Activated naive CD4-positive, alpha-beta T cell treated with anti-CD3 and anti-CD28 coated beads, Interleukin-2, amount 10 ng/mL, durations not matched to agents 7 days and 5 days (primary cell): ENCODE measurements around the gene GRIA1.
A peak's percentile ranks its signal among the peaks of the same experiment; 100 is the strongest.

Experiments used
- CTCF ChIA-PET: fragments of 350-600 bp; sonication (Branson Sonifier 250); formaldehyde crosslinking; loops from one replicate; lab custom pipeline; 2021; ENCODE audit warnings: antibody characterized with exemption; lab: Charles Lee
- DNase-seq: peaks from one replicate; pipeline ENCODE4 v3.0.0-alpha.2; 2020
- H3K27ac Mint-ChIP-seq: one replicate; pipeline ENCODE4 v1.8.0; 2021; ENCODE audit warnings: mild to moderate bottlenecking, moderate library complexity, mixed read lengths
- H3K27me3 Mint-ChIP-seq: one replicate; pipeline ENCODE4 v1.8.0; 2021; ENCODE audit warnings: mild to moderate bottlenecking, mixed read lengths
- H3K36me3 Mint-ChIP-seq: one replicate; pipeline ENCODE4 v1.8.0; 2021; ENCODE audit warnings: mixed read lengths
- H3K4me1 Mint-ChIP-seq: one replicate; pipeline ENCODE4 v1.8.0; 2021; ENCODE audit warnings: mixed read lengths
- H3K4me3 Mint-ChIP-seq: one replicate; pipeline ENCODE4 v1.8.0; 2021; ENCODE audit warnings: mild to moderate bottlenecking, moderate library complexity, mixed read lengths
- H3K9me3 Mint-ChIP-seq: one replicate; pipeline ENCODE4 v1.8.0; 2021; ENCODE audit warnings: mixed read lengths

GRIA1 gene

GRCh38 chr5:153658606-153659005 lies 168.1 kb downstream of the GRIA1 start:
- Mint-ChIP-seq H3K9me3 (no peaks in the 10 kb centered on the region), H3K4me1 (no peaks in the 10 kb centered on the region), H3K36me3 (no peaks in the 10 kb centered on the region), H3K27ac (no peak overlapping the region), H3K27me3 (no peaks in the 10 kb centered on the region), H3K4me3 (no peak overlapping the region)
- CTCF ChIA-PET, result interaction anchor here (0.7 kb wide), 1 partner anchor 19 kb away, joined by 5 read pairs; no protein-coding TSS in a partner anchor
- no peak for DNase-seq

DNA sequence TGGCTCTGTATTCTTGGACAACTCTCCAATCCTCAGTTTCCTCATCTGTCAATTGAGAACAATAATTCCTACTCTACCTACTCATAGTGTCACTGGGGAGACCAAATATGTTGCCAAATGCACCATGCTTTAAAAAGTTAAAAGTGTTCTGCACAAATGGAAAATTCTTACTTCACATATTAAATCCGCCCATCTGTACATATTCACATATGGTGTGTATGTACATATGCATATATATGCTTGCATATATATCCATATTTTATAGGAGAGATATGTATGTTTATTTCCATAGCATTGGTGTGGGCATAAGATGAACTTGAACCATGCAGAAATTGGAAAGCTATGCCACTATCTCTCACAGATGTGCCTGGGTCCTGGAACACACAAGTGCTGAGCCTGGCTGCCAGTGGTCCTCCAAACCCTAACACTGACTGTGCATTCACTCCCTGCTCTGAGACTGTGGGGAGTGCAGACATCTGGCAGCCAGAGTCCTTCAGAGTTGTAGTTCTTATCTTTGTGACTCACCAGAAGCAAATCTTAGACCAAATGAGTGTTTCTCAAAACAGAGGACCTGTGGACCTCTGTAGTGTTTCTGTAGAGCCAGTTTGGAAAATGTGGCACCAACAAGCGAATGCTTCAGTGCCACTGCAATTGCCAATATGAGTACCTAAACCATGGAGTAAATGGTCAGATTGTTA lies 168.7 kb downstream of the GRIA1 start:
- Mint-ChIP-seq H3K9me3 (no peaks in the 10 kb centered on the region), H3K4me3 (no peak overlapping the region), H3K36me3 (no peaks in the 10 kb centered on the region), H3K4me1 (no peaks in the 10 kb centered on the region), H3K27ac (no peak overlapping the region), H3K27me3 (no peaks in the 10 kb centered on the region)
- CTCF ChIA-PET, result no interaction called here
- no peak for DNase-seq

- no peak for DNase-seq
- H3K4me1 Mint-ChIP-seq, result no peaks in the 10 kb centered on the region
- H3K36me3 Mint-ChIP-seq, result no peaks in the 10 kb centered on the region
- no peaks in the 10 kb centered on the region for H3K27me3 Mint-ChIP-seq
- CTCF ChIA-PET, result no interaction called here
- no peak overlapping the region for H3K27ac Mint-ChIP-seq
- H3K4me3 Mint-ChIP-seq, result no peak overlapping the region
- no peaks in the 10 kb centered on the region for H3K9me3 Mint-ChIP-seq
Observed at GRCh38 chr5:153660919-153661318, 170.4 kb downstream of the GRIA1 start.

DNA sequence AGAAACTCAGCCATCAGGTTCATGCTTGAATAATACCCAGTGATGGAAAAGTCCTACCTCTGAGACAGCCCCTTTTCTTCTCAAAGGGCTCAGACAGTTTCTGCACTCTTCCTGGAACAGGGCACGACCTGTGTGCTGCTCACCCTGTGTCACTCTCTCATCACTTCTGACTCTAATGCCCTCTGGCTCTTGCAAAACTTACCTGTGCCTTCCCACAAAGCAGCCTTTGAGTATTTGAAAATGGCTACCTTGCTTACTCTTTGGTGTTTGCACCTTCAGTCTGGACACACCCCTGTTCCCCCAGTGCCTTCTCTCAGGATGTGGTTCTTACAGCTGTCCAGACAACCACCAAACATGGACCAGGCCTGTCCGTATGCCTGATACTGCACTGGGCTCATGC lies 171.4 kb downstream of the GRIA1 start:
- no peaks in the 10 kb centered on the region for H3K36me3 Mint-ChIP-seq
- no peak for DNase-seq
- no peak overlapping the region for H3K4me3 Mint-ChIP-seq
- H3K9me3 Mint-ChIP-seq, result no peaks in the 10 kb centered on the region
- no peaks in the 10 kb centered on the region for H3K27me3 Mint-ChIP-seq
- CTCF ChIA-PET, result no interaction called here
- no peaks in the 10 kb centered on the region for H3K4me1 Mint-ChIP-seq
- H3K27ac Mint-ChIP-seq, result no peak overlapping the region

DNA sequence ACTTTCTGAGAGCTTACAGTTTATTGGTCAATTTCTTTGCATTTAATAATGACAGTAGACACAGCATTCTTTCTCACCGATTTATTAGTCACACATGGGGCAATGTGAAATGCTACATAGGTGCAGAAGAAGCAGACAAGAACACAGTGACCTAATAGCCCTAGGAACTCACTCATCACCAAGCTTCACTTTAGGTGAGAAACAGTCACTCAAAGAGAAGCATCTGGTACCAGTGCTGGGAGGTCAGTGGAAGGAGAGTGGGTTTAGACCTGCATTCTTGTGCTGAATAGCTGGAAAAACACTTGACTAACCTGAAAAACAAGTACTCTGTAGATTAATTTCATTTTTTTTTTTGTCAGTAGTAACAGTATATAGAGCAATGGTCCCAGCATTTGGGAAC lies 179.6 kb downstream of the GRIA1 start:
- Mint-ChIP-seq H3K4me3 (no peak overlapping the region), H3K27me3 (no peaks in the 10 kb centered on the region), H3K9me3 (no peaks in the 10 kb centered on the region), H3K36me3 (no peaks in the 10 kb centered on the region), H3K27ac (no peak overlapping the region), H3K4me1 (no peaks in the 10 kb centered on the region)
- CTCF ChIA-PET, result interaction anchor here (0.6 kb wide), 1 partner anchor 68 kb away, joined by 4 read pairs; no protein-coding TSS in a partner anchor
- no peak for DNase-seq

DNA sequence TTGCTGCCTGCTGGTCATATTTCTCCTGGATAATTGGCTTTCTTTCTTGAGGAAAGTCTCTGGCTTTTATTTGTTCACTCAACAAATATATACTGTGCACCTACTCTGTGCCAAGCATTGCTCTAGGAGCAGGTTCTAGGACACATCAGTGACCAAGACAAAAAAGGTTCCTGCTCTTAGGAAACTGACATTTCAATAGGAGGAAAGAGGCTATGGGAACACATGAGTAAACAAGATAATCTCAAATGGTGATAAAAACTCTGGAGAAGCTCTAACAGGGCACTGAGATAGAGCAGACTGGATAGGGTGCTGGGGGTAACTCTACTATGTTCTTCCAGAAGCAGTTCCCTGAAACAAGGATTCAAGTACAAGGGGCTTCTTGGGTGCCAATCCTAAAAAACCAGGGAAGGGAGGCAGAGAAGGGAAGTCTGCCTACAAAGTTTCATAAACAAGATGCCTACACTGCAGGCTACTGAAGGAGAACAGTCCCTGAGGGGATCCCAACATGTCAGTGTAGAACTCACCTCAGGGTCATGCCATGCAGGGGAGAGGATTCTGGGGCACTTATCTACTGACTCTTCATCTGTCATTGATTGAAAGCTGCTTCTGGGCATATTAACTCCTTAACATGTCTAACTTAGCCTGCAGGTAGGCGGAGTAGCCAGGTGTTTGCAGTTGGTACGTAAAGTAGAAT lies 181.3 kb downstream of the GRIA1 start:
- H3K4me3 Mint-ChIP-seq, result no peak overlapping the region

GRCh38 chr5:153672347-153673090 lies 182.0 kb downstream of the GRIA1 start:
- Mint-ChIP-seq H3K4me1 (no peaks in the 10 kb centered on the region), H3K4me3 (no peak overlapping the region), H3K27me3 (no peaks in the 10 kb centered on the region), H3K27ac (no peak overlapping the region), H3K9me3 (no peaks in the 10 kb centered on the region), H3K36me3 (no peaks in the 10 kb centered on the region)
- DNase-seq, result no peak
- CTCF ChIA-PET, result no interaction called here

More for the DNA sequence above, 181.3 kb downstream of the GRIA1 start:
- DNase-seq, result no peak
- Mint-ChIP-seq H3K4me1 (no peaks in the 10 kb centered on the region), H3K9me3 (no peaks in the 10 kb centered on the region), H3K36me3 (no peaks in the 10 kb centered on the region), H3K27me3 (no peaks in the 10 kb centered on the region), H3K27ac (no peak overlapping the region)
- CTCF ChIA-PET, result no interaction called here

- DNase-seq, result no peak
- Mint-ChIP-seq H3K36me3 (no peaks in the 10 kb centered on the region), H3K4me1 (no peaks in the 10 kb centered on the region), H3K9me3 (no peaks in the 10 kb centered on the region), H3K4me3 (no peak overlapping the region), H3K27ac (no peak overlapping the region), H3K27me3 (no peaks in the 10 kb centered on the region)
- CTCF ChIA-PET, result no interaction called here
Observed at GRCh38 chr5:153674356-153674755, 183.9 kb downstream of the GRIA1 start.

GRCh38 chr5:153676406-153676805 lies 185.9 kb downstream of the GRIA1 start:
- CTCF ChIA-PET, result interaction anchor here (0.6 kb wide), 1 partner anchor 1813 kb away, joined by 3 read pairs; no protein-coding TSS in a partner anchor
- Mint-ChIP-seq H3K27ac (no peak overlapping the region), H3K4me1 (no peaks in the 10 kb centered on the region), H3K27me3 (no peaks in the 10 kb centered on the region), H3K9me3 (no peaks in the 10 kb centered on the region), H3K36me3 (no peaks in the 10 kb centered on the region), H3K4me3 (no peak overlapping the region)
- DNase-seq, result no peak

- H3K27ac Mint-ChIP-seq, result no peak overlapping the region
- no peak overlapping the region for H3K4me3 Mint-ChIP-seq
- DNase-seq, result no peak
- CTCF ChIA-PET, result interaction anchor here (0.6 kb wide), 1 partner anchor 1814 kb away, joined by 3 read pairs; no protein-coding TSS in a partner anchor
- no peaks in the 10 kb centered on the region for H3K9me3 Mint-ChIP-seq
- no peaks in the 10 kb centered on the region for H3K27me3 Mint-ChIP-seq
- H3K36me3 Mint-ChIP-seq, result no peaks in the 10 kb centered on the region
- no peaks in the 10 kb centered on the region for H3K4me1 Mint-ChIP-seq
Observed at GRCh38 chr5:153676821-153677220, 186.4 kb downstream of the GRIA1 start.

DNA sequence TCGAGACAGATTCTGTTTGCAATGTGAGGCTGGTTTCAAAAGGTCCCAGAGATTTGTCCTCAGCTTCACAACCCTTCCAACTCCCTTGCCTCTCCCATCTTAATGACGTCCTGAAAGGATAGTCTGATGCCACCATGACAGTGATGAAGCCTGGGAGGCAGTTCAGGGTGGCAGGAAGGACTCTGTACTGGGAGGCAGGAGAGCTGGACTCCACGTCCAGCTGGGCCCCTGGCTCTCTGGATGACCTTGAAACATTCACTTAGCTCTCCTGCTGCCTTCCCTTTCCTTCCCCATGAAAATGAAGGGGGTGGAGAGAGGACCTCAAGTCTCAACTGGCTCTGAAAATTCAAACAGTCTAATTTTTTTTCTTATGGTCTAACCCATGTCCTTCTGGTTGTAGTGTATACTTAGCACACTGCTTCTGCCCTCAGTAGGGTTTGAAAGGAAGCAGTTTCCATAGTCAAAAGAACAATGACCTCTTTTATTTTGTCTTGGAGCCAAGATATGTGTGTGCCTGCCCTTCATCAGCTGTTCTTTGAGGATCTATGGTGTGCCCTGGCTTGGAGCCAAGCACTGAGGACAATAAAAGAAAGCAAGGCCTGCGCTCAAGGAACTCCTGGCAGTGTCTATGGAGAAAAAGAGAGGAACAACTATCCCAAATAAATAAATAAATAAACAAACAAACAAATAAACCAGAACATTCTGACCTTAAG lies 188.3 kb downstream of the GRIA1 start:
- no peak for DNase-seq
- peak overlapping the region; percentile 40 for H3K27ac Mint-ChIP-seq
- CTCF ChIA-PET, result no interaction called here
- no peak overlapping the region for H3K4me3 Mint-ChIP-seq
- no peaks in the 10 kb centered on the region for H3K4me1 Mint-ChIP-seq
- H3K27me3 Mint-ChIP-seq, result no peaks in the 10 kb centered on the region
- H3K36me3 Mint-ChIP-seq, result no peaks in the 10 kb centered on the region
- H3K9me3 Mint-ChIP-seq, result no peaks in the 10 kb centered on the region

DNA sequence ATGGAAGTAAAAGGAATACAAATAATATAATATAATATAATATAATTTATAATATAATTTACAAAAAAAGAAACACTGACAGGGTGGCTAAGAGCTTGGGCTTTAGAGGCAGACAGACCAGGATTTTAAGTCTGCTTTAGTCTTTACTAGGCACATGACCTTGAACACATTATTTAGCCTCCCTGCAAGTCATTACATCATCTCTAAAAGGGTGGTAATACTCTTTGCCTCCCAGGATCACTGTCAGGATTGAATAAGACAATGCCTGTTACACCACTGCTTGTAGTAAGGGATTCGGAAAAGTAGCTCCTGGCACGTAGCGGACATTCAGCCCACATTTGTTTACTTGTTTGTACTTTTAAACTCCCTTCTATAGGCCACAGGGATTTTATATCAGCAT lies 199.8 kb downstream of the GRIA1 start:
- Mint-ChIP-seq H3K36me3 (no peaks in the 10 kb centered on the region), H3K27ac (no peak overlapping the region), H3K27me3 (no peaks in the 10 kb centered on the region), H3K4me3 (no peak overlapping the region), H3K4me1 (no peaks in the 10 kb centered on the region), H3K9me3 (no peaks in the 10 kb centered on the region)
- CTCF ChIA-PET, result no interaction called here
- DNase-seq, result no peak

GRCh38 chr5:153696256-153696655 lies 205.8 kb downstream of the GRIA1 start:
- H3K36me3 Mint-ChIP-seq, result no peaks in the 10 kb centered on the region
- H3K4me1 Mint-ChIP-seq, result no peaks in the 10 kb centered on the region
- no peak overlapping the region for H3K27ac Mint-ChIP-seq
- no peak for DNase-seq
- no peaks in the 10 kb centered on the region for H3K9me3 Mint-ChIP-seq
- no peaks in the 10 kb centered on the region for H3K27me3 Mint-ChIP-seq
- no peak overlapping the region for H3K4me3 Mint-ChIP-seq
- CTCF ChIA-PET, result no interaction called here

DNA sequence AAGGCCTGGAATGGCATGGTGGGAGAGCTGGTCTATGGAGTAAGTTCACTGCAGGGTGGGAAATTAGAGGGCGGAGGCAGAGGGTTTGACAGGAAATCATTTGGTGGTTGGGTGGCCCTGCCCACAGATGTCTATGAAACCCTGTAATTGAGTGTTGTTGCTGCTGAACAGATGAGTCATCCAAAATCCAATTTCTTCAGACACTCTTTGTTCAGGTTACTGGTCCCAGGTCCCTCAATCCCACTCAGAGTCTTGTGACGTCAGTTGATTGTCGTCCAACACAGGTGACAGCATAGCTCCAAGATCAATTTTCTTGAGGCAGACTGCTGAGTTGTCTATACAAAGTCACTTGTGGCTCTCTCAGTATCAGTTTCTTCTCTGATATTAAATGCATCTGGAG lies 208.6 kb downstream of the GRIA1 start:
- DNase-seq, result no peak
- no peaks in the 10 kb centered on the region for H3K4me1 Mint-ChIP-seq
- H3K4me3 Mint-ChIP-seq, result no peak overlapping the region
- H3K27me3 Mint-ChIP-seq, result no peaks in the 10 kb centered on the region
- H3K27ac Mint-ChIP-seq, result no peak overlapping the region
- no peaks in the 10 kb centered on the region for H3K9me3 Mint-ChIP-seq
- CTCF ChIA-PET, result no interaction called here
- H3K36me3 Mint-ChIP-seq, result no peaks in the 10 kb centered on the region
